GM23338 (cell line): ENCODE measurements around the gene MYO6. TPM values are rescaled to one million over a fixed set of nuclear protein-coding genes. Genes with fewer than 3 reads are reported as not detected.

Experiments
- ATAC-seq: fragments of 200-7000 bp; cut with Tn5 transposase; 3 replicates; pipeline ENCODE4 v1.9.1; 2020
- DNase-seq: peaks from one replicate; pipeline ENCODE4 v3.0.0-alpha.2; 2015; ENCODE audit warnings: low spot score
- H2AFZ ChIP-seq: fragments of 200-600 bp; sonication (generic); 2 replicates; pipeline ENCODE4 v1.8.0; 2016; ENCODE audit warnings: antibody characterized with exemption, mild to moderate bottlenecking, moderate library complexity
- H3F3A ChIP-seq: fragments of 200-600 bp; sonication (generic); replicated peaks from 2 replicates; pipeline ENCODE4 v1.8.0; 2017; ENCODE audit warnings: antibody characterized with exemption, mixed run types, low read depth
- H3K27ac ChIP-seq: fragments of 200-600 bp; sonication (generic); 2 replicates; pipeline ENCODE4 v1.6.1; 2016; ENCODE audit warnings: low read depth
- H3K27me3 ChIP-seq: fragments of 200-600 bp; sonication (generic); 2 replicates; pipeline ENCODE4 v1.8.0; 2016; ENCODE audit warnings: mild to moderate bottlenecking, mixed run types, moderate library complexity; ENCODE audit not compliant: insufficient read depth
- H3K36me3 ChIP-seq: fragments of 200-600 bp; sonication (generic); 2 replicates; pipeline ENCODE4 v1.8.0; 2016; ENCODE audit warnings: mild to moderate bottlenecking; ENCODE audit not compliant: insufficient read depth
- H3K4me1 ChIP-seq: fragments of 200-600 bp; sonication (generic); 2 replicates; pipeline ENCODE4 v1.8.0; 2016; ENCODE audit warnings: mild to moderate bottlenecking, moderate library complexity; ENCODE audit not compliant: insufficient read depth
- H3K4me2 ChIP-seq: fragments of 200-600 bp; sonication (generic); 2 replicates; pipeline ENCODE4 v1.7.1; 2017; ENCODE audit warnings: mixed run types
- H3K4me3 ChIP-seq: fragments of 200-600 bp; sonication (generic); 2 replicates; pipeline ENCODE4 v1.6.1; 2016; ENCODE audit warnings: mixed run types
- H3K79me2 ChIP-seq: fragments of 200-600 bp; sonication (generic); replicated peaks from 2 replicates; pipeline ENCODE4 v1.8.0; 2017; ENCODE audit warnings: mild to moderate bottlenecking; ENCODE audit not compliant: insufficient read depth
- H3K9me2 ChIP-seq: fragments of 200-600 bp; sonication (generic); 2 replicates; pipeline ENCODE4 v1.8.0; 2017; ENCODE audit not compliant: insufficient read depth
- H4K20me1 ChIP-seq: fragments of 200-600 bp; sonication (generic); replicated peaks from 2 replicates; pipeline ENCODE4 v1.8.0; 2017; ENCODE audit warnings: mild to moderate bottlenecking; ENCODE audit not compliant: insufficient read depth
- H3K27ac Mint-ChIP-seq: 2 replicates; pipeline ENCODE4 v1.8.0; 2020; ENCODE audit warnings: inconsistent platforms, mild to moderate bottlenecking, moderate library complexity, mixed read lengths
- H3K27me3 Mint-ChIP-seq: 3 replicates; pipeline ENCODE4 v1.8.0; 2022; ENCODE audit warnings: low read depth, mild to moderate bottlenecking, moderate library complexity, mixed read lengths, inconsistent platforms; ENCODE audit not compliant: insufficient read depth, poor library complexity
- H3K36me3 Mint-ChIP-seq: 3 replicates; pipeline ENCODE4 v1.8.0; 2021; ENCODE audit warnings: low read depth, mild to moderate bottlenecking, inconsistent platforms, moderate library complexity, mixed read lengths
- H3K4me1 Mint-ChIP-seq: 3 replicates; pipeline ENCODE4 v1.8.0; 2020; ENCODE audit warnings: mild to moderate bottlenecking, inconsistent platforms, mixed read lengths
- H3K4me3 Mint-ChIP-seq: 3 replicates; pipeline ENCODE4 v1.8.0; 2021; ENCODE audit warnings: moderate library complexity, mild to moderate bottlenecking, inconsistent platforms, mixed read lengths
- H3K9me3 Mint-ChIP-seq: 3 replicates; pipeline ENCODE4 v1.8.0; 2020; ENCODE audit warnings: moderate library complexity, mild to moderate bottlenecking, inconsistent platforms, mixed read lengths
- CREB1 ChIP-seq: fragments of 250-450 bp; sonication (Bioruptor Pico); IDR thresholded peaks from 2 replicates; pipeline ENCODE4 v1.5.0; 2020; ENCODE audit warnings: low read depth, mild to moderate bottlenecking, moderate library complexity
- EZH2 ChIP-seq: fragments of 200-600 bp; sonication (generic); IDR thresholded peaks from one replicate; pipeline ENCODE4 v1.8.0; 2017; ENCODE audit warnings: antibody characterized with exemption, mild to moderate bottlenecking, low read depth; ENCODE audit not compliant: unreplicated experiment
- EZH2phosphoT487 ChIP-seq: fragments of 200-600 bp; sonication (generic); IDR thresholded peaks from one replicate; pipeline ENCODE4 v1.8.1; 2018; ENCODE audit warnings: antibody characterized with exemption; ENCODE audit not compliant: unreplicated experiment
- JUNB ChIP-seq: IDR thresholded peaks from one replicate; pipeline ENCODE4 v1.6.1; 2016; ENCODE audit warnings: antibody characterized with exemption; ENCODE audit not compliant: unreplicated experiment
- NANOG ChIP-seq: IDR thresholded peaks from 2 replicates; pipeline ENCODE4 v1.6.1; 2016; ENCODE audit warnings: antibody characterized with exemption, borderline replicate concordance
- POLR2AphosphoS5 ChIP-seq: IDR thresholded peaks from 2 replicates; pipeline ENCODE4 v1.6.1; 2016; ENCODE audit warnings: antibody characterized with exemption, low read depth
- STAT1 ChIP-seq: IDR thresholded peaks from one replicate; pipeline ENCODE4 v1.6.1; 2016; ENCODE audit warnings: antibody characterized with exemption; ENCODE audit not compliant: unreplicated experiment
- ZNF114 ChIP-seq: fragments of 250-450 bp; sonication (Bioruptor Pico); IDR thresholded peaks from 2 replicates; pipeline ENCODE4 v1.5.0; 2020; ENCODE audit warnings: mild to moderate bottlenecking, moderate library complexity
- polyA plus RNA-seq: library from polyadenylated mRNA; unstranded; fragments of >200 nt; fragmentation: Nextera tagmentation; extraction: Ambion mirVana; gene quantifications from 2 replicates; pipeline ENCODE4 v1.2.1, GENCODE V29; 2016
- small RNA-seq: library from RNA; depleted of rRNA; stranded (forward); fragments of <200 nt; gene quantifications from one replicate; pipeline ENCODE3, GENCODE V24; 2014; ENCODE audit warnings: low replicate concordance
- total RNA-seq: library from RNA; depleted of rRNA; stranded (reverse); fragments of >200 nt; shearing (Covaris generic); gene quantifications from 2 replicates; pipeline ENCODE4 v1.2.3, GENCODE V29; 2014; rRNA removed
- TF ChIP-seq, protein P1 (sequence below), 2 experiments: fragments of 200-600 bp in 1 of 2; sonication (generic) in 1 of 2; conservative IDR thresholded peaks; 2 replicates each; pipeline versions ENCODE4 v1.5.1 to v1.6.1; 2016 to 2017; ENCODE audit warnings: antibody characterized with exemption in 2 of 2, low read depth in 2 of 2, mild to moderate bottlenecking in 2 of 2, moderate library complexity in 1 of 2
- TF ChIP-seq, protein P2 (sequence below): IDR thresholded peaks from one replicate; pipeline ENCODE4 v1.6.1; 2018; ENCODE audit warnings: antibody characterized with exemption; ENCODE audit not compliant: unreplicated experiment

Gene MYO6
- total and polyA plus RNA-seq, 2 experiments from 2014 or later: 21.8 to 33.0 TPM

DNA sequence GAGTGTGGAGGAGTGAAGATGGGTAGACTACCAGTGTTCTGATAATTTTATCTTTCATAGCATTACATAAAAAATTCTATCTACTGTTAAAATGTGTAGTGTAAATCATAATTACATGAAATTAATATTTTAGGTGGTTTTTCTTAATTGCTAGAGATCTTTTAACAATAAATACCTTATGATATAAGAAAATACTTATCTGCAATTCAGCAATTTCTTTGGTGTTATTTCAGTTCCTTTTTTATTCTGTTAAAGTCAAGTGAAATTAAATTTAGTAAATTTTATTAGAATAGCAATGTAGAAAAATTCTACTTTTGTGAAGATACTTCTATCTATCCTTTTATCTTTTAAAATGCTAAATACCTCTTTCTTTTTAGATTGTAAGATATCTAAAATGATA is 219.1 kb downstream of the MYO6 start:
- no peak for DNase-seq
- TF ChIP-seq, protein P1, sequence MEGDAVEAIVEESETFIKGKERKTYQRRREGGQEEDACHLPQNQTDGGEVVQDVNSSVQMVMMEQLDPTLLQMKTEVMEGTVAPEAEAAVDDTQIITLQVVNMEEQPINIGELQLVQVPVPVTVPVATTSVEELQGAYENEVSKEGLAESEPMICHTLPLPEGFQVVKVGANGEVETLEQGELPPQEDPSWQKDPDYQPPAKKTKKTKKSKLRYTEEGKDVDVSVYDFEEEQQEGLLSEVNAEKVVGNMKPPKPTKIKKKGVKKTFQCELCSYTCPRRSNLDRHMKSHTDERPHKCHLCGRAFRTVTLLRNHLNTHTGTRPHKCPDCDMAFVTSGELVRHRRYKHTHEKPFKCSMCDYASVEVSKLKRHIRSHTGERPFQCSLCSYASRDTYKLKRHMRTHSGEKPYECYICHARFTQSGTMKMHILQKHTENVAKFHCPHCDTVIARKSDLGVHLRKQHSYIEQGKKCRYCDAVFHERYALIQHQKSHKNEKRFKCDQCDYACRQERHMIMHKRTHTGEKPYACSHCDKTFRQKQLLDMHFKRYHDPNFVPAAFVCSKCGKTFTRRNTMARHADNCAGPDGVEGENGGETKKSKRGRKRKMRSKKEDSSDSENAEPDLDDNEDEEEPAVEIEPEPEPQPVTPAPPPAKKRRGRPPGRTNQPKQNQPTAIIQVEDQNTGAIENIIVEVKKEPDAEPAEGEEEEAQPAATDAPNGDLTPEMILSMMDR (conservative IDR thresholded peaks at IDR 0.05; ENCODE audit: low read depth in 2 of 2): no peak
- TF ChIP-seq EZH2 (no peak), EZH2phosphoT487 (no peak), POLR2AphosphoS5 (no peak), CREB1 (CRISPR knock-in tag) (no peak), ZNF114 (CRISPR knock-in tag) (no peak), STAT1 (no peak), NANOG (no peak), JUNB (no peak)
- TF ChIP-seq, protein P2, sequence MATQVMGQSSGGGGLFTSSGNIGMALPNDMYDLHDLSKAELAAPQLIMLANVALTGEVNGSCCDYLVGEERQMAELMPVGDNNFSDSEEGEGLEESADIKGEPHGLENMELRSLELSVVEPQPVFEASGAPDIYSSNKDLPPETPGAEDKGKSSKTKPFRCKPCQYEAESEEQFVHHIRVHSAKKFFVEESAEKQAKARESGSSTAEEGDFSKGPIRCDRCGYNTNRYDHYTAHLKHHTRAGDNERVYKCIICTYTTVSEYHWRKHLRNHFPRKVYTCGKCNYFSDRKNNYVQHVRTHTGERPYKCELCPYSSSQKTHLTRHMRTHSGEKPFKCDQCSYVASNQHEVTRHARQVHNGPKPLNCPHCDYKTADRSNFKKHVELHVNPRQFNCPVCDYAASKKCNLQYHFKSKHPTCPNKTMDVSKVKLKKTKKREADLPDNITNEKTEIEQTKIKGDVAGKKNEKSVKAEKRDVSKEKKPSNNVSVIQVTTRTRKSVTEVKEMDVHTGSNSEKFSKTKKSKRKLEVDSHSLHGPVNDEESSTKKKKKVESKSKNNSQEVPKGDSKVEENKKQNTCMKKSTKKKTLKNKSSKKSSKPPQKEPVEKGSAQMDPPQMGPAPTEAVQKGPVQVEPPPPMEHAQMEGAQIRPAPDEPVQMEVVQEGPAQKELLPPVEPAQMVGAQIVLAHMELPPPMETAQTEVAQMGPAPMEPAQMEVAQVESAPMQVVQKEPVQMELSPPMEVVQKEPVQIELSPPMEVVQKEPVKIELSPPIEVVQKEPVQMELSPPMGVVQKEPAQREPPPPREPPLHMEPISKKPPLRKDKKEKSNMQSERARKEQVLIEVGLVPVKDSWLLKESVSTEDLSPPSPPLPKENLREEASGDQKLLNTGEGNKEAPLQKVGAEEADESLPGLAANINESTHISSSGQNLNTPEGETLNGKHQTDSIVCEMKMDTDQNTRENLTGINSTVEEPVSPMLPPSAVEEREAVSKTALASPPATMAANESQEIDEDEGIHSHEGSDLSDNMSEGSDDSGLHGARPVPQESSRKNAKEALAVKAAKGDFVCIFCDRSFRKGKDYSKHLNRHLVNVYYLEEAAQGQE: no peak
- H3F3A ChIP-seq: no peaks in the 10 kb centered on the region
- no peak for ATAC-seq
- H3K27ac ChIP-seq: no peak overlapping the region
- H4K20me1 ChIP-seq: no peaks in the 10 kb centered on the region
- H3K9me3 Mint-ChIP-seq: no peaks in the 10 kb centered on the region
- no peaks in the 10 kb centered on the region for H3K36me3 Mint-ChIP-seq
- H3K27ac Mint-ChIP-seq: no peak overlapping the region
- no peak overlapping the region for H2AFZ ChIP-seq
- H3K4me1 ChIP-seq: no peaks in the 10 kb centered on the region
- H3K27me3 Mint-ChIP-seq: no peaks in the 10 kb centered on the region
- no peaks in the 10 kb centered on the region for H3K27me3 ChIP-seq
- no peaks in the 10 kb centered on the region for H3K36me3 ChIP-seq
- H3K4me3 ChIP-seq: no peak overlapping the region
- H3K4me3 Mint-ChIP-seq: no peak overlapping the region
- H3K79me2 ChIP-seq: no peaks in the 10 kb centered on the region
- H3K9me2 ChIP-seq: no peaks in the 10 kb centered on the region
- H3K4me1 Mint-ChIP-seq: peaks cover 4% of the 10 kb centered on the region
- no peak overlapping the region for H3K4me2 ChIP-seq

Small RNA genes lying within 50 kb of the gene (small RNA-seq; reads per million reads assigned to genes)
- gene RF00019 (not detected), gene RNA5SP209 (not detected), gene RNU6-155P (not detected)

Other genes starting within 250 kb of the MYO6 start
- 108 and 114 TPM in 2 replicates for gene SENP6, start 147.4 kb upstream of the MYO6 start, total RNA-seq
- 62.5 and 66.6 TPM in 2 replicates for gene SENP6, start 147.4 kb upstream of the MYO6 start, polyA plus RNA-seq